IMR-90 (cell line): ENCODE measurements around the gene CFAP43. TPM values are rescaled to one million over a fixed set of nuclear protein-coding genes. Genes with fewer than 3 reads are reported as not detected.

Source experiments
- ATAC-seq: fragments of 200-7000 bp; cut with Tn5 transposase; 2 replicates; pipeline ENCODE4 v1.9.1; 2020; ENCODE audit warnings: low read depth, mild to moderate bottlenecking, moderate library complexity
- BruUV-seq: library from RNA; stranded (reverse); fragments of 400-500 nt; replicated peaks from 2 replicates; lab custom pipeline; 2021; lab: Mats Ljungman, UMichigan
- CTCF ChIA-PET: fragments of 300-600 bp; formaldehyde crosslinking; extraction: SDS; loops from one replicate; lab custom pipeline; 2021; ENCODE audit warnings: antibody characterized with exemption; lab: Yijun Ruan, JAX
- POLR2A ChIA-PET: fragments of 300-600 bp; sonication (Branson Sonifier 250); formaldehyde crosslinking; loops from one replicate; lab custom pipeline; 2022; ENCODE audit warnings: antibody characterized with exemption; ENCODE audit not compliant: unreplicated experiment; lab: Charles Lee
- DNase-seq: peaks from one replicate; pipeline ENCODE4 v3.0.0; 2013
- H2AFZ ChIP-seq: replicated peaks from 2 replicates; pipeline ENCODE3; 2013; ENCODE audit warnings: low read length, mild to moderate bottlenecking; ENCODE audit not compliant: poor library complexity
- H2AK5ac ChIP-seq: 2 replicates; pipeline ENCODE4 v1.6.1; 2013; ENCODE audit warnings: low read depth, low read length, inconsistent platforms
- H2AK9ac ChIP-seq: replicated peaks from 2 replicates; pipeline ENCODE3; 2013; ENCODE audit warnings: mild to moderate bottlenecking, low read depth, low read length, moderate library complexity; ENCODE audit not compliant: poor library complexity
- H2BK120ac ChIP-seq: 2 replicates; pipeline ENCODE4 v1.6.1; 2013; ENCODE audit warnings: low read depth, low read length, inconsistent platforms
- H2BK15ac ChIP-seq: 3 replicates; pipeline ENCODE4 v1.6.1; 2013; ENCODE audit warnings: low read depth, low read length, inconsistent platforms
- H2BK20ac ChIP-seq: 2 replicates; pipeline ENCODE4 v1.6.1; 2013; ENCODE audit warnings: low read depth, mild to moderate bottlenecking, inconsistent platforms, low read length, moderate library complexity
- H2BK5ac ChIP-seq: 2 replicates; pipeline ENCODE4 v1.6.1; 2013; ENCODE audit warnings: mild to moderate bottlenecking, low read depth, low read length, inconsistent platforms; ENCODE audit not compliant: poor library complexity, severe bottlenecking
- H3K14ac ChIP-seq: replicated peaks from 2 replicates; pipeline ENCODE4 v1.6.1; 2013; ENCODE audit warnings: low read depth, low read length, inconsistent platforms
- H3K18ac ChIP-seq: 2 replicates; pipeline ENCODE4 v1.6.1; 2013; ENCODE audit warnings: low read depth, low read length, control low read depth
- H3K23ac ChIP-seq: 2 replicates; pipeline ENCODE4 v1.6.1; 2013; ENCODE audit warnings: low read depth, low read length, inconsistent platforms
- H3K27ac ChIP-seq: 2 replicates; pipeline ENCODE4 v1.5.1; 2013; ENCODE audit warnings: mild to moderate bottlenecking, control low read depth, low read length; ENCODE audit not compliant: insufficient read depth
- H3K27me3 ChIP-seq: 2 replicates; pipeline ENCODE4 v1.6.1; 2013; ENCODE audit warnings: low read length; ENCODE audit not compliant: control insufficient read depth, insufficient read depth
- H3K36me3 ChIP-seq: 2 replicates; pipeline ENCODE4 v1.6.1; 2013; ENCODE audit warnings: low read length, mixed read lengths; ENCODE audit not compliant: control insufficient read depth, insufficient read depth
- H3K4ac ChIP-seq: 2 replicates; pipeline ENCODE4 v1.6.1; 2013; ENCODE audit warnings: low read depth, low read length, inconsistent platforms
- H3K4me1 ChIP-seq: 2 replicates; pipeline ENCODE4 v1.6.1; 2013; ENCODE audit warnings: low read length, mixed read lengths; ENCODE audit not compliant: control insufficient read depth, insufficient read depth
- H3K4me2 ChIP-seq: 2 replicates; pipeline ENCODE4 v1.6.1; 2013; ENCODE audit warnings: low read depth, mild to moderate bottlenecking, control low read depth, low read length, moderate library complexity
- H3K4me3 ChIP-seq: 2 replicates; pipeline ENCODE4 v1.5.1; 2013; ENCODE audit warnings: low read depth, mild to moderate bottlenecking, control low read depth, low read length, moderate library complexity; ENCODE audit not compliant: insufficient read depth
- H3K56ac ChIP-seq: 2 replicates; pipeline ENCODE4 v1.6.1; 2013; ENCODE audit warnings: low read length, inconsistent platforms; ENCODE audit not compliant: insufficient read depth; ENCODE audit errors: extremely low read depth
- H3K79me1 ChIP-seq, 2 experiments: 2 replicates each; pipeline ENCODE4 v1.6.1; 2013; ENCODE audit warnings: low read length in 2 of 2, inconsistent platforms in 1 of 2, low read depth in 1 of 2
- H3K9ac ChIP-seq: 2 replicates; pipeline ENCODE4 v1.6.1; 2013; ENCODE audit warnings: low read depth, low read length, control low read depth
- H3K9me1 ChIP-seq: 2 replicates; pipeline ENCODE4 v1.6.1; 2013; ENCODE audit warnings: low read length, inconsistent platforms; ENCODE audit not compliant: insufficient read depth
- H3K9me3 ChIP-seq: 2 replicates; pipeline ENCODE4 v1.6.1; 2013; ENCODE audit warnings: low read length; ENCODE audit not compliant: control insufficient read depth, insufficient read depth
- H4K20me1 ChIP-seq: 2 replicates; pipeline ENCODE4 v1.6.1; 2013; ENCODE audit warnings: low read length, inconsistent platforms; ENCODE audit not compliant: insufficient read depth
- H4K5ac ChIP-seq: 2 replicates; pipeline ENCODE4 v1.6.1; 2013; ENCODE audit warnings: mild to moderate bottlenecking, low read depth, low read length, control low read depth
- H4K8ac ChIP-seq, 2 experiments: 2 replicates each; pipeline ENCODE4 v1.6.1; 2013; ENCODE audit warnings: low read depth in 2 of 2, low read length in 2 of 2, control low read depth in 1 of 2, inconsistent platforms in 1 of 2
- H4K91ac ChIP-seq: 2 replicates; pipeline ENCODE4 v1.6.1; 2013; ENCODE audit warnings: low read depth, low read length, inconsistent platforms; ENCODE audit not compliant: insufficient read depth
- BHLHE40 ChIP-seq: fragments of 150-350 bp; IDR thresholded peaks from 2 replicates; pipeline ENCODE4 v1.6.1; 2016; ENCODE audit warnings: mild to moderate bottlenecking, low read depth, low read length
- CHD1 ChIP-seq: IDR thresholded peaks from 2 replicates; pipeline ENCODE4 v1.6.1; 2012; ENCODE audit warnings: low read depth, low read length, improper control_type of control experiment
- FOS ChIP-seq: fragments of 150-350 bp; IDR thresholded peaks from 2 replicates; pipeline ENCODE4 v1.6.1; 2016; ENCODE audit warnings: low read depth, low read length
- MAFK ChIP-seq: IDR thresholded peaks from 2 replicates; pipeline ENCODE4 v1.6.1; 2012; ENCODE audit warnings: low read depth, low read length, improper control_type of control experiment
- MXI1 ChIP-seq: IDR thresholded peaks from 2 replicates; pipeline ENCODE4 v1.6.1; 2012; ENCODE audit warnings: low read depth, mild to moderate bottlenecking, low read length, moderate library complexity, borderline replicate concordance
- NFE2L2 ChIP-seq: fragments of 150-350 bp; IDR thresholded peaks from 2 replicates; pipeline ENCODE4 v1.6.1; 2016; ENCODE audit warnings: low read depth, mild to moderate bottlenecking, low read length
- RCOR1 ChIP-seq: IDR thresholded peaks from 2 replicates; pipeline ENCODE4 v1.6.1; 2012; ENCODE audit warnings: mild to moderate bottlenecking, low read length, improper control_type of control experiment; ENCODE audit not compliant: insufficient replicate concordance
- RFX5 ChIP-seq: IDR thresholded peaks from 2 replicates; pipeline ENCODE4 v1.8.0; 2012; ENCODE audit warnings: low read depth, mild to moderate bottlenecking, low read length, moderate library complexity
- SMC3 ChIP-seq: fragments of 150-350 bp; IDR thresholded peaks from 2 replicates; pipeline ENCODE4 v1.6.1; 2016; ENCODE audit warnings: low read depth, mild to moderate bottlenecking, antibody characterized with exemption, low read length, moderate library complexity
- WGBS, 2 experiments: methylation state at CpG; one replicate each; pipeline versions ENCODE4 v1.1.5 to v1.1.7; 2013; ENCODE audit warnings: missing lambda C conversion rate in 2 of 2; ENCODE audit not compliant: insufficient read length in 1 of 2; ENCODE audit errors: extremely low coverage in 2 of 2; 5-methylcytosine and 5-hydroxymethylcytosine counted together
- dilution Hi-C: fragments of 300-500 bp; cut with HindIII; formaldehyde crosslinking; loops from one replicate; pipeline ENCODE4 v1.14.3; 2018; ENCODE audit warnings: low sequenced_read_pairs; ENCODE audit not compliant: unreplicated experiment
- in situ Hi-C: fragments of 300-500 bp; cut with MboI; formaldehyde crosslinking; loops from 3 replicates; pipeline ENCODE4 v1.14.3; 2019; ENCODE audit warnings: low sequenced_read_pairs, inconsistent platforms, mixed read lengths
- intact Hi-C: fragments of 100-400 bp; cut with micrococcal nuclease; formaldehyde crosslinking; loops from 2 replicates; pipeline ENCODE4 v1.10.0; 2022
- polyA plus RNA-seq, 3 experiments: library from polyadenylated mRNA; depleted of rRNA; stranded (reverse); fragments of >200 nt; gene quantifications; 2 replicates each; pipeline ENCODE4 v1.2.3, GENCODE V29; 2012; ENCODE audit warnings: low replicate concordance in 1 of 3
- total RNA-seq: library from RNA; depleted of rRNA; stranded (reverse); fragments of >200 nt; gene quantifications from 2 replicates; pipeline ENCODE4 v1.2.3, GENCODE V29; 2012
- TF ChIP-seq, protein P1 (sequence below): conservative IDR thresholded peaks from 2 replicates; pipeline ENCODE4 v1.5.1; 2012; ENCODE audit warnings: mild to moderate bottlenecking, low read depth, low read length, improper control_type of control experiment

The CFAP43 gene
- total and polyA plus RNA-seq, 2 of the 4 experiments (the other 2 are of a cell fraction): under 0.01 to 0.05 TPM

DNA sequence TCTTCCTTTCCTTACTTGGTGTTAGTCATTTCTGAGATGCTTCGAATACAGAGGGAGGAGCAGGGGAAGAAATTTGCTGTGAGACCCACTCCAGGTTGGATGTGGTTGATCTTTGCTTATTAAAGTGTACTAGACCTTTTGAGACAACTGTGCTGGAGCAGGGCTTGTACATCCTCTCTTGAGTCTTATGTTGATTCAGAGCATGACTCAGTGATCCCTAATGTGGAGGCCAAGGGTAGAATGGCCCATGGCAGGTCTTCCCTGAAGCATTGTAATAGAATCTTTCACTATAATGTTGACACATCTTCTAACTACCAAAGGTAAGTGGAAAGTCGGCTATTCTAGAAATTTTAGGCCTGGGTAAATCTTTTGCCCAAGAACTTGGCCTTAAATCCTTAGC lies 127.2 kb downstream of the CFAP43 start:
- CTCF ChIA-PET: no interaction called here

More for the DNA sequence above, 127.2 kb downstream of the CFAP43 start:
- Histone ChIP-seq H4K20me1 (no peaks in the 10 kb centered on the region), H3K36me3 (no peaks in the 10 kb centered on the region), H3K9me3 (no peaks in the 10 kb centered on the region), H3K27ac (no peak overlapping the region), H3K4ac (no peak overlapping the region), H2AK9ac (no peak overlapping the region), H3K4me3 (no peak overlapping the region), H2AFZ (no peak overlapping the region), H3K56ac (no peak overlapping the region), H2BK5ac (no peak overlapping the region), H4K8ac (no peak overlapping the region), H3K9ac (no peak overlapping the region), H3K14ac (no peak overlapping the region), H2BK20ac (no peak overlapping the region), H3K79me1 (no peaks in the 10 kb centered on the region), H3K27me3 (no peaks in the 10 kb centered on the region), H4K91ac (no peak overlapping the region), H3K18ac (no peak overlapping the region), H3K4me1 (peaks cover 3% of the 10 kb centered on the region; the same call in 1 of the 2 replicates), H4K5ac (no peak overlapping the region), H2BK15ac (0 out of 3 replicates have a peak overlapping the region, but pooled peaks have one; percentile 36), H3K4me2 (no peak overlapping the region), H2AK5ac (no peak overlapping the region), H3K9me1 (no peaks in the 10 kb centered on the region), H3K23ac (no peak overlapping the region), H2BK120ac (no peak overlapping the region)
- dilution Hi-C loops: no loop called here
- no peak for ATAC-seq
- BruUV-seq: no TSS peak
- intact Hi-C loops: no loop called here
- in situ Hi-C loops: no loop called here
- no CpG with 5 or more reads among the region's 2 CpGs for WGBS, 2 experiments
- TF ChIP-seq RFX5: no peak
- TF ChIP-seq, protein P1, sequence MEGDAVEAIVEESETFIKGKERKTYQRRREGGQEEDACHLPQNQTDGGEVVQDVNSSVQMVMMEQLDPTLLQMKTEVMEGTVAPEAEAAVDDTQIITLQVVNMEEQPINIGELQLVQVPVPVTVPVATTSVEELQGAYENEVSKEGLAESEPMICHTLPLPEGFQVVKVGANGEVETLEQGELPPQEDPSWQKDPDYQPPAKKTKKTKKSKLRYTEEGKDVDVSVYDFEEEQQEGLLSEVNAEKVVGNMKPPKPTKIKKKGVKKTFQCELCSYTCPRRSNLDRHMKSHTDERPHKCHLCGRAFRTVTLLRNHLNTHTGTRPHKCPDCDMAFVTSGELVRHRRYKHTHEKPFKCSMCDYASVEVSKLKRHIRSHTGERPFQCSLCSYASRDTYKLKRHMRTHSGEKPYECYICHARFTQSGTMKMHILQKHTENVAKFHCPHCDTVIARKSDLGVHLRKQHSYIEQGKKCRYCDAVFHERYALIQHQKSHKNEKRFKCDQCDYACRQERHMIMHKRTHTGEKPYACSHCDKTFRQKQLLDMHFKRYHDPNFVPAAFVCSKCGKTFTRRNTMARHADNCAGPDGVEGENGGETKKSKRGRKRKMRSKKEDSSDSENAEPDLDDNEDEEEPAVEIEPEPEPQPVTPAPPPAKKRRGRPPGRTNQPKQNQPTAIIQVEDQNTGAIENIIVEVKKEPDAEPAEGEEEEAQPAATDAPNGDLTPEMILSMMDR: no peak
- no peak for TF ChIP-seq MXI1
- TF ChIP-seq MAFK: no peak
- TF ChIP-seq CHD1: no peak
- no peak for TF ChIP-seq BHLHE40
- no peak for TF ChIP-seq RCOR1
- no peak for TF ChIP-seq SMC3
- no peak for TF ChIP-seq NFE2L2
- TF ChIP-seq FOS: no peak
- POLR2A ChIA-PET: no interaction called here
- peak; percentile 44 for DNase-seq
